HCEC 1CT (cell line): ENCODE results near the gene USP15.
"Not testable (repeated sequence)": the region's sequence is repeated elsewhere in the genome, so short reads cannot be mapped to it uniquely, and the experiment has no call there.

Source experiments
- DNase-seq: peaks from one replicate; pipeline ENCODE4 v3.0.0-alpha.2; 2017

USP15 gene

GRCh38 chr12:62463252-62463651 is 203.0 kb downstream of the USP15 start:
- not testable (repeated sequence) for DNase-seq
